ENCODE results near the gene ARHGAP32.

GRCh38 chr11:129230006-129230405 lies 37.9 kb upstream of the ARHGAP32 start:
- no peak for TF ChIP-seq CTCF (IDR thresholded peaks at IDR 0.05)
- TF ChIP-seq EP300 (IDR thresholded peaks at IDR 0.05), result no peak
- TF ChIP-seq POLR2A (IDR thresholded peaks at IDR 0.05), result no peak
